OCI-LY7 (cell line): ENCODE data around the gene CENPK. TPM values are rescaled to one million over a fixed set of nuclear protein-coding genes. Genes with fewer than 3 reads are reported as not detected.
A peak's percentile ranks its signal among the peaks of the same experiment; 100 is the strongest.

Experiments used
- BruUV-seq: library from RNA; stranded (reverse); fragments of 400-500 nt; replicated peaks from 2 replicates; lab custom pipeline; 2021; lab: Mats Ljungman, UMichigan
- CTCF ChIA-PET: fragments of 300-600 bp; sonication (Branson Sonifier 250); formaldehyde crosslinking; loops from one replicate; lab custom pipeline; 2022; ENCODE audit warnings: antibody characterized with exemption; ENCODE audit not compliant: unreplicated experiment; lab: Charles Lee
- POLR2A ChIA-PET: fragments of 300-600 bp; sonication (Branson Sonifier 250); formaldehyde crosslinking; loops from one replicate; lab custom pipeline; 2022; ENCODE audit warnings: antibody characterized with exemption; lab: Charles Lee
- DNase-seq: peaks from one replicate; pipeline ENCODE4 v3.0.0-alpha.2; 2015; ENCODE audit warnings: low spot score
- H2AFZ ChIP-seq: fragments of 200-600 bp; sonication (generic), shearing (Covaris generic); 2 replicates; pipeline ENCODE4 v1.6.1; 2014; ENCODE audit warnings: mild to moderate bottlenecking, antibody characterized with exemption, low read length, moderate library complexity
- H3K27ac ChIP-seq: fragments of 200-600 bp; sonication (generic); 2 replicates; pipeline ENCODE4 v1.5.1; 2014; ENCODE audit warnings: mixed run types, low read depth, mild to moderate bottlenecking, moderate library complexity, low read length, inconsistent platforms; ENCODE audit not compliant: poor library complexity, severe bottlenecking
- H3K36me3 ChIP-seq: fragments of 200-600 bp; sonication (generic); 2 replicates; pipeline ENCODE4 v1.6.1; 2014; ENCODE audit warnings: mild to moderate bottlenecking, antibody characterized with exemption, low read length, moderate library complexity, mixed read lengths; ENCODE audit not compliant: insufficient read depth
- H3K4me1 ChIP-seq: fragments of 200-600 bp; sonication (generic); 2 replicates; pipeline ENCODE4 v1.5.1; 2014; ENCODE audit warnings: mild to moderate bottlenecking, low read length; ENCODE audit not compliant: insufficient read depth, poor library complexity, severe bottlenecking
- H3K4me2 ChIP-seq: fragments of 200-600 bp; sonication (generic); 2 replicates; pipeline ENCODE4 v1.6.1; 2014; ENCODE audit warnings: mild to moderate bottlenecking, low read length
- H3K4me3 ChIP-seq: fragments of 200-600 bp; sonication (generic); 2 replicates; pipeline ENCODE4 v1.5.1; 2014; ENCODE audit warnings: mild to moderate bottlenecking, low read depth, low read length; ENCODE audit not compliant: poor library complexity, severe bottlenecking
- H3K79me2 ChIP-seq: fragments of 200-600 bp; sonication (generic); 2 replicates; pipeline ENCODE4 v1.6.1; 2016; ENCODE audit warnings: low read depth, mild to moderate bottlenecking, low read length, moderate library complexity, mixed read lengths; ENCODE audit not compliant: insufficient read depth
- H3K9me2 ChIP-seq: fragments of 200-600 bp; sonication (generic); 2 replicates; pipeline ENCODE4 v1.6.1; 2016; ENCODE audit warnings: mild to moderate bottlenecking, low read length, mixed read lengths; ENCODE audit not compliant: insufficient read depth
- H3K9me3 ChIP-seq: fragments of 200-600 bp; sonication (generic); 2 replicates; pipeline ENCODE4 v1.6.1; 2014; ENCODE audit warnings: mild to moderate bottlenecking, mixed run types, low read length, mixed read lengths
- H4K20me1 ChIP-seq: fragments of 200-600 bp; sonication (generic); 2 replicates; pipeline ENCODE4 v1.6.1; 2014; ENCODE audit warnings: mild to moderate bottlenecking, antibody characterized with exemption, low read length, moderate library complexity, mixed read lengths; ENCODE audit not compliant: insufficient read depth
- EZH2phosphoT487 ChIP-seq: fragments of 200-600 bp; sonication (generic); IDR thresholded peaks from 2 replicates; pipeline ENCODE4 v1.6.1; 2018; ENCODE audit warnings: low read depth, borderline replicate concordance, mild to moderate bottlenecking, mixed run types, antibody characterized with exemption, low read length, moderate library complexity, mixed read lengths
- intact Hi-C: fragments of 100-400 bp; cut with micrococcal nuclease; formaldehyde crosslinking; loops from one replicate; pipeline ENCODE4 v1.10.0; 2022; ENCODE audit not compliant: unreplicated experiment
- total RNA-seq, 2 experiments: library from RNA; depleted of rRNA in 1 of 2; stranded (reverse); fragments of >200 nt in 1 of 2; shearing (Covaris generic) in 1 of 2; gene quantifications; 2 replicates each; pipeline ENCODE4 v1.2.3, GENCODE V29; 2014 to 2022
- TF ChIP-seq, protein P1 (sequence below): fragments of 200-600 bp; sonication (generic); conservative IDR thresholded peaks from 2 replicates; pipeline ENCODE4 v1.5.1; 2014; ENCODE audit warnings: mild to moderate bottlenecking, antibody characterized with exemption, low read length, moderate library complexity, mixed read lengths

CENPK gene
- total RNA-seq, 2 experiments from 2014 or later = 52.6 to 90.0 TPM

DNA sequence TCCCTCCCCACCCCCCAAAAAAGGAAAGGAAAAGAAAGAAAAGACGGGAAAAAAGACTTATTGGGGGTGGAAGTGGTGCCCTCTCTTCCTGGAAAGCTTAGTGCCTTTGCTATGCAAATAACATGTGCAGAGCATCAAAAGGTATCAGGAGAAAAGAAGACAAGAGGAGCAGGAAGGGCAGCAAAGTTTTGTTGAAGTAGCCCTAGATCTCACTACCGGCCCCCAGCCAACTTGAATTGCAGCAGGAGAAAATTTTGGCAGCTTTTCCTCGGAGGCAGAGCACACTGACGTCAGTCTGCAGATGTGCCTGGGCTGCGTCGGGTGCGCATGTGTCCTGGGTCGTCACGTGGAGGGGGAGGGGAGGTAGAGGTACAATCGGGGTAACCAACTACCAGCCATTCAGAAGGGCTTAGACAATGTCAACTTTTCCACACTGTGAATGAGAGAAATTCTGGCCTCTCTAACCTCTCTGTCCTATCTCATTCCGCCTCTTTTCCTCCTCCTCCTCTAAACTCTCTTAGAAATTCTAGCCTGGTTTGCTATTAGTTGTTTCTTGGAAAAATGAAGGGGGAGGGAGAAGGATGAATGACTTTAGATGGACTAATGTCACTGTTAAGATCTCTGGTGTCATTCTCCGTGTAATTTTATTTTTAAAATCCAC, 81.2 kb downstream of the CENPK start, which contains the start of gene ADAMTS6:
Gene ADAMTS6 (minus strand): TSS at position 286 of the 661 bp plus-strand sequence. CDS start 8,247 bp downstream, outside the sequence.
- no peaks in the 10 kb centered on the region for H3K9me2 ChIP-seq
- peak; percentile 90 for DNase-seq
- peak within 1 kb of the TSS; percentile 72 for H3K27ac ChIP-seq
- intact Hi-C loops = loop anchor here (2.0 to 5.0 kb wide), 7 partner anchors 381 to 847 kb away; no protein-coding TSS in a partner anchor
- H3K4me2 ChIP-seq = peak within 1 kb of the TSS; percentile 99
- TF ChIP-seq EZH2phosphoT487 = no peak
- TF ChIP-seq, protein P1, sequence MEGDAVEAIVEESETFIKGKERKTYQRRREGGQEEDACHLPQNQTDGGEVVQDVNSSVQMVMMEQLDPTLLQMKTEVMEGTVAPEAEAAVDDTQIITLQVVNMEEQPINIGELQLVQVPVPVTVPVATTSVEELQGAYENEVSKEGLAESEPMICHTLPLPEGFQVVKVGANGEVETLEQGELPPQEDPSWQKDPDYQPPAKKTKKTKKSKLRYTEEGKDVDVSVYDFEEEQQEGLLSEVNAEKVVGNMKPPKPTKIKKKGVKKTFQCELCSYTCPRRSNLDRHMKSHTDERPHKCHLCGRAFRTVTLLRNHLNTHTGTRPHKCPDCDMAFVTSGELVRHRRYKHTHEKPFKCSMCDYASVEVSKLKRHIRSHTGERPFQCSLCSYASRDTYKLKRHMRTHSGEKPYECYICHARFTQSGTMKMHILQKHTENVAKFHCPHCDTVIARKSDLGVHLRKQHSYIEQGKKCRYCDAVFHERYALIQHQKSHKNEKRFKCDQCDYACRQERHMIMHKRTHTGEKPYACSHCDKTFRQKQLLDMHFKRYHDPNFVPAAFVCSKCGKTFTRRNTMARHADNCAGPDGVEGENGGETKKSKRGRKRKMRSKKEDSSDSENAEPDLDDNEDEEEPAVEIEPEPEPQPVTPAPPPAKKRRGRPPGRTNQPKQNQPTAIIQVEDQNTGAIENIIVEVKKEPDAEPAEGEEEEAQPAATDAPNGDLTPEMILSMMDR = no peak
- no TSS peak for BruUV-seq
- ChIA-PET POLR2A (interaction anchor here (0.6 to 2.4 kb wide), 31 partner anchors 9 to 1626 kb away, joined by 3 to 12 read pairs (median 4); partner anchors contain the start of genes CENPK, CWC27, PPWD1 and SREK1IP1), CTCF (no interaction called here)
- H3K4me1 ChIP-seq = peaks cover 36% of the 10 kb centered on the region
- H4K20me1 ChIP-seq = no peaks in the 10 kb centered on the region
- no peaks in the 10 kb centered on the region for H3K36me3 ChIP-seq
- H3K79me2 ChIP-seq = peaks cover 22% of the 10 kb centered on the region; the same call in 1 of the 2 replicates
- no peaks in the 10 kb centered on the region for H3K9me3 ChIP-seq
- H3K4me3 ChIP-seq = peak within 1 kb of the TSS; percentile 71
- H2AFZ ChIP-seq = peak within 1 kb of the TSS; percentile 82

GRCh38 chr5:65481171-65481581, 81.8 kb downstream of the CENPK start:
- Histone ChIP-seq H2AFZ (peak overlapping the region; percentile 82), H3K36me3 (no peaks in the 10 kb centered on the region), H3K4me1 (peaks cover 36% of the 10 kb centered on the region), H3K4me2 (peak overlapping the region; percentile 99), H3K9me3 (no peaks in the 10 kb centered on the region), H3K4me3 (peak overlapping the region; percentile 71), H3K27ac (peak overlapping the region; percentile 72), H3K9me2 (no peaks in the 10 kb centered on the region), H4K20me1 (no peaks in the 10 kb centered on the region), H3K79me2 (peaks cover 22% of the 10 kb centered on the region; the same call in 1 of the 2 replicates)
- TF ChIP-seq EZH2phosphoT487 = no peak
- TF ChIP-seq, protein P1 = no peak
- CTCF ChIA-PET = no interaction called here
- TSS peak; percentile 45 for BruUV-seq
- POLR2A ChIA-PET = interaction anchor here (0.6 to 2.4 kb wide), 30 partner anchors 8 to 1626 kb away, joined by 3 to 12 read pairs (median 4); partner anchors contain the start of genes CENPK and PPWD1
- peak; percentile 34 for DNase-seq
- intact Hi-C loops = loop anchor here (5.0 kb wide), 3 partner anchors 419 to 509 kb away; no protein-coding TSS in a partner anchor
